GM13976 (cell line): ENCODE results near the gene LRRC4C.

ENCODE experiments used
- DNase-seq: peaks from one replicate; pipeline ENCODE4 v3.0.0; 2012; ENCODE audit warnings: low spot score
- CTCF ChIP-seq: IDR thresholded peaks from 2 replicates; pipeline ENCODE4 v1.5.1; 2012; ENCODE audit warnings: borderline replicate concordance, mild to moderate bottlenecking; ENCODE audit not compliant: insufficient read depth; ENCODE audit errors: extremely low read depth, missing control alignments, control extremely low read depth
- in situ Hi-C: fragments of 300-500 bp; cut with MboI; formaldehyde crosslinking; loops from one replicate; pipeline ENCODE4 v1.12.0; 2022; ENCODE audit warnings: low sequenced_read_pairs, mixed read lengths, inconsistent platforms; ENCODE audit not compliant: unreplicated experiment

LRRC4C gene

GRCh38 chr11:41313226-41313625, 146.2 kb downstream of the LRRC4C start:
- DNase-seq = no peak
- TF ChIP-seq CTCF = no peak
- in situ Hi-C loops = no loop called here

GRCh38 chr11:41309716-41310115, 149.7 kb downstream of the LRRC4C start:
- DNase-seq = no peak
- in situ Hi-C loops = no loop called here
- no peak for TF ChIP-seq CTCF

GRCh38 chr11:41309111-41309522, 150.3 kb downstream of the LRRC4C start:
- in situ Hi-C loops = no loop called here

GRCh38 chr11:41308286-41308685, 151.2 kb downstream of the LRRC4C start:
- no peak for DNase-seq
- no peak for TF ChIP-seq CTCF
- in situ Hi-C loops = no loop called here

More at GRCh38 chr11:41309111-41309522, 150.3 kb downstream of the LRRC4C start:
- peak; percentile 31 for DNase-seq
- TF ChIP-seq CTCF = no peak

- DNase-seq = no peak
- no peak for TF ChIP-seq CTCF
- in situ Hi-C loops = no loop called here
These were observed 152.0 kb downstream of the LRRC4C start for GRCh38 chr11:41307296-41308080.

GRCh38 chr11:41306431-41306830, 153.0 kb downstream of the LRRC4C start:
- in situ Hi-C loops = no loop called here
- peak; percentile 28 for DNase-seq
- TF ChIP-seq CTCF = no peak

- no peak for DNase-seq
- in situ Hi-C loops = no loop called here
- no peak for TF ChIP-seq CTCF
These were observed 158.4 kb downstream of the LRRC4C start for GRCh38 chr11:41301023-41301422.
